ENCODE measurements around the gene TBC1D10A.

DNA sequence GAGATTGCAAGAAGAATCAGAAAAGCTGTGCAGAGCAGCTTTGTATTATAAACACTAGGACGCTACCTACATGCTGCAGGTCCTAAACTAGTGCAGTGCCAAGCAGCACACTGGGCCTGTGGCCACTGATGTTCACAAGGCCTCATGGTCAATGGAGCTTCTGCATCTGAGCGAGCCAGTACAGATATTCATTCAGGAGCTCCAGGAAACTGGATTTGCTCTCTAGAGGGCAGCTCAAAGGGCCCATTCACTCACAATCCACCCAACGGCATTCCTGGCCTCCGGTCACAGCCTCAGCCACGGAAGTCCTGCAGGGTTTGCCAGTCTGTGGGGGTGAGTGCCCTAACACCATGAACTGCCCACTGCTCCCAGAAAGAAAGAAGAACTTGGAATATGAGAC, 5.8 kb upstream of the TBC1D10A start:
- TF ChIP-seq, protein P1, sequence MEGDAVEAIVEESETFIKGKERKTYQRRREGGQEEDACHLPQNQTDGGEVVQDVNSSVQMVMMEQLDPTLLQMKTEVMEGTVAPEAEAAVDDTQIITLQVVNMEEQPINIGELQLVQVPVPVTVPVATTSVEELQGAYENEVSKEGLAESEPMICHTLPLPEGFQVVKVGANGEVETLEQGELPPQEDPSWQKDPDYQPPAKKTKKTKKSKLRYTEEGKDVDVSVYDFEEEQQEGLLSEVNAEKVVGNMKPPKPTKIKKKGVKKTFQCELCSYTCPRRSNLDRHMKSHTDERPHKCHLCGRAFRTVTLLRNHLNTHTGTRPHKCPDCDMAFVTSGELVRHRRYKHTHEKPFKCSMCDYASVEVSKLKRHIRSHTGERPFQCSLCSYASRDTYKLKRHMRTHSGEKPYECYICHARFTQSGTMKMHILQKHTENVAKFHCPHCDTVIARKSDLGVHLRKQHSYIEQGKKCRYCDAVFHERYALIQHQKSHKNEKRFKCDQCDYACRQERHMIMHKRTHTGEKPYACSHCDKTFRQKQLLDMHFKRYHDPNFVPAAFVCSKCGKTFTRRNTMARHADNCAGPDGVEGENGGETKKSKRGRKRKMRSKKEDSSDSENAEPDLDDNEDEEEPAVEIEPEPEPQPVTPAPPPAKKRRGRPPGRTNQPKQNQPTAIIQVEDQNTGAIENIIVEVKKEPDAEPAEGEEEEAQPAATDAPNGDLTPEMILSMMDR (IDR thresholded peaks at IDR 0.05) = no peak
- TF ChIP-seq EP300 (IDR thresholded peaks at IDR 0.05) (no peak), POLR2A (IDR thresholded peaks at IDR 0.05) (no peak)

Measured in ovary (tissue), 3 donors.